GM19099 (cell line): Measurements from ENCODE around the gene CCDC73.
A peak's percentile ranks its signal among the peaks of the same experiment; 100 is the strongest.

Experiments
- POLR2A ChIP-seq: IDR thresholded peaks from 3 replicates; pipeline ENCODE4 v1.6.1; 2011; ENCODE audit warnings: low read depth; ENCODE audit not compliant: insufficient read length; ENCODE audit errors: extremely low read depth

The CCDC73 gene

GRCh38 chr11:32794439-32794838 lies at the start of gene CCDC73:
Gene CCDC73, minus strand, starts transcription at chr11:32794662. Its CDS starts 34,419 bp downstream, at chr11:32760243.
- TF ChIP-seq POLR2A: no peak

- no peak for TF ChIP-seq POLR2A
These were observed 49.1 kb upstream of the CCDC73 start for GRCh38 chr11:32843544-32843943.

DNA sequence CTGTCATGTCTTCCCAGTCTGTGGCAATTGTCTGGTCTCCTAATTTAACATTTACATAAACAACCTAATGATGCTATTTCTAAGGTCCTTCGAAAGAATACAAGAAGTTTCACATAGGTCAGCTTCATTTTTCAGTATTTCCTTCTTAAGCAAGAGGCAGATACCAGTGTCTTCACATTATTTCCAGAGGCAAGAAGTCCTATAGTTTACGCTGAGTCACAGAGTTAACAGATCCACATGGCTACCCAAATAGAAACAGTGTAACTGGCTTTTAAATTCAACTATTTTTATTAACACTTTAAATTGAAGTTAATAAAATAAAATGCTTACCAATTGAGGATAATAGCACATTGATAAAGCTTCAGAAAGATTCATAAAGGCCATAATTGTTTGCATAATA lies 46.1 kb upstream of the CCDC73 start:
- TF ChIP-seq POLR2A: no peak

GRCh38 chr11:32839308-32839707 lies 44.8 kb upstream of the CCDC73 start:
- TF ChIP-seq POLR2A: no peak

- TF ChIP-seq POLR2A: no peak
These were observed 44.2 kb upstream of the CCDC73 start for GRCh38 chr11:32838505-32839274.

DNA sequence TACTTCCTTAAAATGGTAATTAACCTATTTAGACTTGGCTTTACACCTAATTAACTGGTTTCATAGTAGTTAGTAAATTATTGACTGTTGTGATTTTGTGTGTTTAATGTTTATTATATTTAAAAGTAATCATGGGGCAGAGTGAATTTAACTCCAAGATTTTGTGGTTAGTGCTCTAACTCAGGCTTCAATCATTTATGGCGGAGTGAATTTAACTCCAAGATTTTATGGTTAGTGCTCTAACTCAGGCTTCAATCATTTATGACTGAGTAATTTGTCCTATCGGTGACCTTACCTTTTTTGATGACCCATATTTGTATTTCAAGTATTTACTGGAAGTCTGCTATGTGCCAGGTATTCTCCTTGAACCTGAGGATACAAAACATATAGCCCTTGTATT lies 42.5 kb upstream of the CCDC73 start:
- TF ChIP-seq POLR2A: no peak

DNA sequence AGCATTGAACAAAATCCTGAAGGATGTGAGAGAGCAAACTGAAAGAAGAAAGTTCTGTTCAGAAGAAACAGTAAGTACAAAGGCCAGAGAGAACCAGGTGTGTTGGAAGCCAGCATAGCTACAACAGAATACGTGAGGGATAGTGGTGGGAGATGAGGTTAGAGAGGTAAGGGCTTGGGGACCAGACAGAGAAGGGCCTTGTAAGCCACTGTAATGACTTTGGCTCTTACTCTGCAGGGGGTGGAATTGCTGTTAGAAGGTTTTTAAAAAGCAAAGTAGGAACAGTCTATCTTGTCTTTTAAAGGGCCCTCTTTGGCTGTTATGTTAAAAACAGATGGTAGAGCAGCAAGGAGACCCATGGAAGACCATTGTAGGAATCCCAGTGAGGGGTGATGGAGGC lies 39.5 kb upstream of the CCDC73 start:
- TF ChIP-seq POLR2A: no peak

DNA sequence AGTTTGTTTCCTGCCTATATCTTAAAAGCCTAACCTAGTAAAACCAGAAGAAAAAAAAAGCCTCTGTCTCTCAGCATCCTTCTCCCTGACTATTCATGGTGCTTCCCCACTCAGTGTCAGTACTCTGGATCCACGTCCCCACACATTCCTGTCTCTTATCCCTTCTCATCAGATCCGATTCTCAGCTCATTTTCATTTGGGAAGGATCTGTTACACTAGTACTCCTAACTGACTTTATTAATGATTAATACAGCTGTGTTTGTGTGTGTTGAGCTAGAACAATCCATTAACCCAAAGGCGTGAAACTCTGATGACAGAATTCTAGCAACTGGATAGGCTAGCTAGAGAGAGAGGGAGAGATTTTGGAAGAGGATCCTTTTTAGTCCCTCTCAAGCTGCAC lies 36.8 kb upstream of the CCDC73 start:
- no peak for TF ChIP-seq POLR2A

- TF ChIP-seq POLR2A: no peak
These were observed 36.3 kb upstream of the CCDC73 start for GRCh38 chr11:32830796-32831195.

DNA sequence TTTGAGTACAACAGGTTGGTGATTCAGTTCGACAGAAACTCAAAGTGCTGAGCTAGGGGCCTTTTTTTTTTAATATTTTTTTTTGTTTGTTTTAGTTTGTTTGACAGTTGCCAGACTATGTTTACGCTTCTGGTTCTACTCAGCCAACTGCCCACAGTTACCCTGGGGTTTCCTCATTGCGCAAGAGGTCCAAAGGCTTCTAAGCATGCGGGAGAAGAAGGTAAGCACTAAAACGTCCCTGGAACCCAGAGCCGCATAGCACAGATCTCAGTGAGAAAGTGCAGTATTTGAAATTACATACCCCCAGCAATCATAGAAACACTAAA lies 35.9 kb upstream of the CCDC73 start:
- TF ChIP-seq POLR2A: no peak

DNA sequence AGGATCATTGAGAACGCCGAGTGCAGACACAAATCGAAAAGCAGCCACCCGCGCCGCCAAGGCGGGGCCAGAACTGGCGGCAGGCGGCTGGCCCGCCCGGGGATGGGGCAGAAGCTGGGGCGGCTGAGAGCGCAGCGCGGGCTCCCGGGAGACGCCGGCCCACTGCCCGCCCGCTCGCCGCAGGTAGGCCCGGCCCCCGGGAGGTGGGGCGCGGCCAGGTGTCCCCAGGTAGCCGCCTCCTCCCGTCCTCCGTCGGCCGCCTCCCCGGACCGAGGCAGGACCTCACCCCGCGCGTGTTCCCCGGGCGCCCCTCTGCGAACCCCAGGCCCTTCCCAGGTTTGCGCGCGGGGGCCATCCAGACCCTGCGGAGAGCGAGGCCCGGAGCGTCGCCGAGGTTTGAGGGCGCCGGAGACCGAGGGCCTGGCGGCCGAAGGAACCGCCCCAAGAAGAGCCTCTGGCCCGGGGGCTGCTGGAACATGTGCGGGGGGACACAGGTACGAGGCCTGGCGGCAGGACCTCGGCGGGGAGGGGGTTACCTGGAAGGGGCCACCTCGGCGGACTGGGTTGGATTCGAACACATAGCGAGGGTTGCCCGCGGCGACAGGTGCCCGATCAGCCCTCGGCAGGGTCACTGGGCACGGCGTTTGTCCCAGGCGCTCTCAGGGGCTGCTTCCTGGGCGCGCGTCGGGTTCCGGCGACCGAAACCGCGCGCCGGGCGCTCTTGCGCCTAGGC lies 35.4 kb upstream of the CCDC73 start, which contains the start of gene PRRG4:
Gene PRRG4, plus strand, starts transcription at position 248 of the 733 bp plus-strand sequence. CDS start 603 bp downstream, outside the sequence.
- TF ChIP-seq POLR2A: peak; percentile 74

- TF ChIP-seq POLR2A: no peak
These were observed 34.8 kb upstream of the CCDC73 start for GRCh38 chr11:32829157-32829679.

- TF ChIP-seq POLR2A: no peak
These were observed 32.8 kb upstream of the CCDC73 start for GRCh38 chr11:32827276-32827675.

- TF ChIP-seq POLR2A: no peak
These were observed 31.7 kb upstream of the CCDC73 start for GRCh38 chr11:32826113-32826512.

- TF ChIP-seq POLR2A: no peak
These were observed 27.6 kb upstream of the CCDC73 start for GRCh38 chr11:32821917-32822560.

- TF ChIP-seq POLR2A: no peak
These were observed 27.1 kb upstream of the CCDC73 start for GRCh38 chr11:32821517-32821916.

- TF ChIP-seq POLR2A: no peak
These were observed 26.0 kb upstream of the CCDC73 start for GRCh38 chr11:32820497-32820896.
